SK-N-SH (cell line): ENCODE results near the gene PBX1. TPM values are rescaled to one million over a fixed set of nuclear protein-coding genes. Genes with fewer than 3 reads are reported as not detected.

Experiments used
- CTCF ChIA-PET: fragments of 300-600, 350-600 bp; formaldehyde crosslinking; extraction: SDS; loops from one replicate; lab custom pipeline; 2021; lab: Yijun Ruan, JAX
- POLR2A ChIA-PET: fragments of 350-600 bp; sonication (Branson Sonifier 250); formaldehyde crosslinking; extraction: SDS; loops from one replicate; lab custom pipeline; 2020; ENCODE audit warnings: antibody characterized with exemption, inconsistent platforms; lab: Yijun Ruan, JAX
- DNase-seq: peaks from one replicate; pipeline ENCODE4 v3.0.0; 2012
- H2AFZ ChIP-seq: fragments of 200-600 bp; sonication (generic); 2 replicates; pipeline ENCODE4 v1.8.1; 2016; ENCODE audit warnings: antibody characterized with exemption, mild to moderate bottlenecking, low read depth
- H3F3A ChIP-seq: fragments of 200-600 bp; sonication (generic); replicated peaks from 2 replicates; pipeline ENCODE3; 2016; ENCODE audit warnings: antibody characterized with exemption, mild to moderate bottlenecking; ENCODE audit not compliant: insufficient read depth
- H3K27ac ChIP-seq, 2 experiments: fragments of 200-500 bp in 1 of 2; fragments of 200-600 bp in 1 of 2; sonication (Bioruptor generic) in 1 of 2; sonication (generic), shearing (Covaris generic) in 1 of 2; 2 replicates each; pipeline versions ENCODE4 v1.5.1 to v1.6.1; 2014 to 2016; ENCODE audit warnings: low read depth in 2 of 2, inconsistent platforms in 1 of 2, low read length in 1 of 2, mild to moderate bottlenecking in 1 of 2, mixed read lengths in 1 of 2
- H3K27me3 ChIP-seq: fragments of 200-600 bp; sonication (generic), shearing (Covaris generic); 2 replicates; pipeline ENCODE4 v1.6.1; 2016; ENCODE audit warnings: mixed run types; ENCODE audit not compliant: insufficient read depth
- H3K36me3 ChIP-seq, 2 experiments: fragments of 200-500 bp in 1 of 2; fragments of 200-600 bp in 1 of 2; sonication (Bioruptor generic) in 1 of 2; sonication (generic) in 1 of 2; replicated peaks in 1 of 2; 2 replicates each; pipeline versions ENCODE3 to v1.5.1; 2014 to 2016; ENCODE audit warnings: low read length in 1 of 2, mild to moderate bottlenecking in 1 of 2; ENCODE audit not compliant: insufficient read depth in 2 of 2, control insufficient read depth in 1 of 2
- H3K4me1 ChIP-seq, 2 experiments: fragments of 200-500 bp in 1 of 2; fragments of 200-600 bp in 1 of 2; sonication (Bioruptor generic) in 1 of 2; sonication (generic), shearing (Covaris generic) in 1 of 2; 2 replicates each; pipeline versions ENCODE4 v1.5.1 to v1.6.1; 2014 to 2016; ENCODE audit warnings: low read depth in 1 of 2, low read length in 1 of 2, mixed run types in 1 of 2; ENCODE audit not compliant: insufficient read depth in 2 of 2, control insufficient read depth in 1 of 2
- H3K4me2 ChIP-seq: fragments of 200-600 bp; sonication (generic), shearing (Covaris generic); 2 replicates; pipeline ENCODE4 v1.6.1; 2017; ENCODE audit warnings: mixed run types
- H3K4me3 ChIP-seq, 2 experiments: fragments of 200-500 bp in 1 of 2; fragments of 200-600 bp in 1 of 2; sonication (Bioruptor generic) in 1 of 2; sonication (generic), shearing (Covaris generic) in 1 of 2; 2 replicates each; pipeline versions ENCODE4 v1.5.1 to v1.8.1; 2014 to 2016; ENCODE audit warnings: low read depth in 2 of 2, inconsistent platforms in 1 of 2, low read length in 1 of 2, mild to moderate bottlenecking in 1 of 2, mixed read lengths in 1 of 2, moderate library complexity in 1 of 2
- H3K79me2 ChIP-seq: fragments of 200-600 bp; sonication (generic); 2 replicates; pipeline ENCODE4 v1.8.1; 2017; ENCODE audit warnings: mild to moderate bottlenecking; ENCODE audit not compliant: insufficient read depth
- H3K9ac ChIP-seq: fragments of 200-600 bp; sonication (generic); 2 replicates; pipeline ENCODE4 v1.6.1; 2017; ENCODE audit warnings: mixed run types
- H3K9me2 ChIP-seq: fragments of 200-600 bp; sonication (generic); 2 replicates; pipeline ENCODE4 v1.6.1; 2017; ENCODE audit warnings: mixed run types
- H3K9me3 ChIP-seq: fragments of 200-600 bp; sonication (generic); 2 replicates; pipeline ENCODE4 v1.6.1; 2017; ENCODE audit warnings: mixed run types, mild to moderate bottlenecking, moderate library complexity
- H4K20me1 ChIP-seq: fragments of 200-600 bp; sonication (generic); 2 replicates; pipeline ENCODE4 v1.6.1; 2017; ENCODE audit warnings: mild to moderate bottlenecking, mixed run types; ENCODE audit not compliant: insufficient read depth
- CHD2 ChIP-seq: fragments of 150-350 bp; IDR thresholded peaks from 2 replicates; pipeline ENCODE4 v1.6.1; 2018; ENCODE audit warnings: low read length; ENCODE audit not compliant: partially characterized antibody
- ELF1 ChIP-seq: IDR thresholded peaks from 2 replicates; pipeline ENCODE4 v1.4.0; 2012
- EP300 ChIP-seq, 2 experiments: IDR thresholded peaks; 2 replicates each; pipeline versions ENCODE4 v1.4.0 to v1.6.1; 2012; ENCODE audit warnings: borderline replicate concordance in 1 of 2, low read depth in 1 of 2, low read length in 1 of 2
- EZH2phosphoT487 ChIP-seq: fragments of 200-600 bp; sonication (generic); IDR thresholded peaks from 2 replicates; pipeline ENCODE4 v1.6.1; 2017; ENCODE audit warnings: low read depth, mixed run types, mild to moderate bottlenecking, antibody characterized with exemption, moderate library complexity, borderline replicate concordance
- FOXJ3 ChIP-seq: sonication (generic); formaldehyde crosslinking; IDR thresholded peaks from 2 replicates; pipeline ENCODE4 v1.5.1; 2020; ENCODE audit warnings: mild to moderate bottlenecking, missing genetic modification reagents
- FOXM1 ChIP-seq: IDR thresholded peaks from 2 replicates; pipeline ENCODE4 v1.4.0; 2012; ENCODE audit warnings: low read depth, mild to moderate bottlenecking
- JUND ChIP-seq: IDR thresholded peaks from 2 replicates; pipeline ENCODE4 v1.4.0; 2012
- MXI1 ChIP-seq: IDR thresholded peaks from 2 replicates; pipeline ENCODE4 v1.6.1; 2012; ENCODE audit warnings: mild to moderate bottlenecking, low read depth, low read length, improper control_type of control experiment
- NFIC ChIP-seq: IDR thresholded peaks from 2 replicates; pipeline ENCODE4 v1.4.0; 2012; ENCODE audit warnings: borderline replicate concordance
- NRF1 ChIP-seq: IDR thresholded peaks from 2 replicates; pipeline ENCODE4 v1.6.1; 2012; ENCODE audit warnings: low read depth, mild to moderate bottlenecking, low read length
- RCOR1 ChIP-seq: fragments of 150-350 bp; IDR thresholded peaks from 2 replicates; pipeline ENCODE4 v1.6.1; 2017; ENCODE audit warnings: antibody characterized with exemption, low read length
- RFX5 ChIP-seq: IDR thresholded peaks from 2 replicates; pipeline ENCODE4 v1.6.1; 2012; ENCODE audit warnings: mild to moderate bottlenecking, improper control_type of control experiment, low read length
- SIN3A ChIP-seq: IDR thresholded peaks from 2 replicates; pipeline ENCODE4 v1.6.1; 2012; ENCODE audit warnings: low read depth, mild to moderate bottlenecking, low read length, moderate library complexity, borderline replicate concordance
- SMC3 ChIP-seq: IDR thresholded peaks from 2 replicates; pipeline ENCODE4 v1.6.1; 2012; ENCODE audit warnings: low read depth, low read length, improper control_type of control experiment
- TAF1 ChIP-seq: IDR thresholded peaks from 2 replicates; pipeline ENCODE4 v1.6.1; 2012; ENCODE audit warnings: low read depth, mild to moderate bottlenecking, low read length, moderate library complexity, borderline replicate concordance
- TCF12 ChIP-seq: IDR thresholded peaks from 2 replicates; pipeline ENCODE4 v1.4.0; 2012
- YY1 ChIP-seq: IDR thresholded peaks from 2 replicates; pipeline ENCODE4 v1.4.0; 2012; ENCODE audit warnings: low read depth, mild to moderate bottlenecking
- WGBS: methylation state at CpG from one replicate; pipeline ENCODE4 v1.1.6; 2017; ENCODE audit warnings: low lambda C conversion rate; 5-methylcytosine and 5-hydroxymethylcytosine counted together
- polyA plus RNA-seq, 3 experiments: library from polyadenylated mRNA; depleted of rRNA; stranded (reverse); fragments of >200 nt; gene quantifications; 2 replicates each; pipeline ENCODE4 v1.2.3, GENCODE V29; 2012
- TF ChIP-seq, protein P1 (sequence below): IDR thresholded peaks from 2 replicates; pipeline ENCODE4 v1.4.0; 2012; ENCODE audit warnings: low read depth
- TF ChIP-seq, protein P2 (sequence below): IDR thresholded peaks from 2 replicates; pipeline ENCODE4; 2012
- TF ChIP-seq, protein P3 (sequence below): IDR thresholded peaks from 2 replicates; pipeline ENCODE4 v1.4.0; 2012; ENCODE audit warnings: low read depth, borderline replicate concordance
- TF ChIP-seq, protein P4 (sequence below): IDR thresholded peaks from 2 replicates; pipeline ENCODE4 v1.4.0; 2012; ENCODE audit warnings: low read depth, borderline replicate concordance
- TF ChIP-seq, protein P5 (sequence below): fragments of 200-600 bp; sonication (generic); IDR thresholded peaks from 2 replicates; pipeline ENCODE4 v1.6.1; 2017; ENCODE audit warnings: antibody characterized with exemption, mild to moderate bottlenecking, moderate library complexity
- TF ChIP-seq, protein P6 (sequence below): fragments of 150-350 bp; IDR thresholded peaks from 2 replicates; pipeline ENCODE4 v1.6.1; 2016; ENCODE audit warnings: mild to moderate bottlenecking, low read depth, low read length
- TF ChIP-seq, protein P7 (sequence below): fragments of 150-350 bp; IDR thresholded peaks from 2 replicates; pipeline ENCODE4 v1.6.1; 2017; ENCODE audit warnings: antibody characterized with exemption, low read length, low read depth, borderline replicate concordance

The PBX1 gene
- polyA plus RNA-seq, 1 of the 3 experiments (the other 2 are of a cell fraction): 27.0 TPM

DNA sequence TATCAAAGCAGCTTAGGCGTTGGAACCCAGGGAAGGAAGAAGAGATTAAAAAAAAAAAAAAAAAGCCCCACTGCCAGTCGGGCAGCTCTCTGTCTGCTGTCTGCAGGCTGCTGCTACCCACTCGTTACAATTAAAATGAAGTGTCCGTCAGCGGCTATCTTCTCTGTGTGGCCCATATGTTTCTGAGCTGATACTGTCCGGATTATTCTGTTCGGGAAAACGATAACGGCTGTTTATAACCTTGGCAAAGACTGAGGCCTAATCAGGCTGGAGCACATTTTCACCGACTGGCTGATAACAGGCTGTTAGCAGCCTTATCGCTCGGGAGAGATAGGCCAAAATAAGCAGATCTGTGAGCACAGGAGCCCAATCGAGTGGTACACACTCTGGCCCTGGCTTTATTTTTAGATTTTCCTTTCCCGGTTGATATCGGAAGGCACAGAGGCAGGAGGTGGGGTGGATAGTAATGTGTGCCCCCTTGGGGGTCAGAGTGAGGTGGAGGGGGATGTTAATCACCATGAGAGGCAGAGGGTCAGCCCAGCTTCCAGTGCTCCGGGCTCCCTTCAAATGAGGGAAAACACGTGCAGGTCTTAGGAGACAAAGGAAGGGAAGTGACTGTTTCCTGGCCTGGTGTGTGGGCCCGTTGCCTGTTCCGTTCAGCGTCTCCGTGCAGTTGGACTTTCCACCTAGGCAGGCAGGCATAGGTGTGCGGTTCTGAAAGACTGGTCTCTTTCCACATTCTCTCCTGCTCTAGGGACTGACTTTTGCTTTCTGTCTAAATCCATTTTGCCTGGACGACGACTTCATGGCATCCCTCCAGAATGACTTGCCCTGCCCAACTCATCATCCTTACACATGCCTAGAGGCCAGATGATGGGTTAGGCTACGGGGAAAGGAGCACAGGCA is 153.4 kb downstream of the PBX1 start:
- ChIA-PET CTCF (interaction anchor here (1.1 to 2.9 kb wide), 2 partner anchors 75 to 153 kb away, joined by 4 to 15 read pairs; partner anchors contain the start of gene PBX1), POLR2A (interaction anchor here (1.0 kb wide), 1 partner anchor 63 kb away, joined by 3 read pairs; no protein-coding TSS in a partner anchor)
- Histone ChIP-seq H3K9me2 (no peaks in the 10 kb centered on the region), H3K4me1 (peaks cover 9 to 38% of the 10 kb centered on the region in 2 experiments), H3K27ac (peak overlapping the region in 1 of 2 experiments; percentile 92; a peak in 2 of 4 replicates), H3K79me2 (no peaks in the 10 kb centered on the region), H3K9ac (no peak overlapping the region), H3K4me2 (no peak overlapping the region), H3F3A (peaks cover 13% of the 10 kb centered on the region), H2AFZ (no peak overlapping the region), H4K20me1 (no peaks in the 10 kb centered on the region), H3K4me3 (no peak overlapping the region), H3K27me3 (no peaks in the 10 kb centered on the region), H3K9me3 (no peaks in the 10 kb centered on the region), H3K36me3 (peaks cover 0 to 2% of the 10 kb centered on the region in 2 experiments)
- peak; percentile 69 for DNase-seq
- 72% methylated on average over 25 of the region's 25 CpGs for WGBS
- TF ChIP-seq YY1: no peak
- TF ChIP-seq, protein P1, sequence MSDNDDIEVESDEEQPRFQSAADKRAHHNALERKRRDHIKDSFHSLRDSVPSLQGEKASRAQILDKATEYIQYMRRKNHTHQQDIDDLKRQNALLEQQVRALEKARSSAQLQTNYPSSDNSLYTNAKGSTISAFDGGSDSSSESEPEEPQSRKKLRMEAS: no peak
- TF ChIP-seq, protein P2, sequence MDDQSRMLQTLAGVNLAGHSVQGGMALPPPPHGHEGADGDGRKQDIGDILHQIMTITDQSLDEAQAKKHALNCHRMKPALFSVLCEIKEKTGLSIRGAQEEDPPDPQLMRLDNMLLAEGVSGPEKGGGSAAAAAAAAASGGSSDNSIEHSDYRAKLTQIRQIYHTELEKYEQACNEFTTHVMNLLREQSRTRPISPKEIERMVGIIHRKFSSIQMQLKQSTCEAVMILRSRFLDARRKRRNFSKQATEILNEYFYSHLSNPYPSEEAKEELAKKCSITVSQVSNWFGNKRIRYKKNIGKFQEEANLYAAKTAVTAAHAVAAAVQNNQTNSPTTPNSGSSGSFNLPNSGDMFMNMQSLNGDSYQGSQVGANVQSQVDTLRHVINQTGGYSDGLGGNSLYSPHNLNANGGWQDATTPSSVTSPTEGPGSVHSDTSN: no peak
- no peak for TF ChIP-seq ELF1
- TF ChIP-seq EP300 (IDR thresholded peaks at IDR 0.05; ENCODE audit: borderline replicate concordance in 1 of 2, low read depth in 1 of 2, low read length in 1 of 2): peak in 1 of 2 experiments; percentile 98; a peak in 2 of 4 replicates
- no peak for TF ChIP-seq FOXM1
- TF ChIP-seq NRF1: no peak
- TF ChIP-seq EZH2phosphoT487: no peak
- peak; percentile 99 for TF ChIP-seq FOXJ3
- TF ChIP-seq SMC3: no peak; the same call in 1 of the 2 replicates
- TF ChIP-seq, protein P3, sequence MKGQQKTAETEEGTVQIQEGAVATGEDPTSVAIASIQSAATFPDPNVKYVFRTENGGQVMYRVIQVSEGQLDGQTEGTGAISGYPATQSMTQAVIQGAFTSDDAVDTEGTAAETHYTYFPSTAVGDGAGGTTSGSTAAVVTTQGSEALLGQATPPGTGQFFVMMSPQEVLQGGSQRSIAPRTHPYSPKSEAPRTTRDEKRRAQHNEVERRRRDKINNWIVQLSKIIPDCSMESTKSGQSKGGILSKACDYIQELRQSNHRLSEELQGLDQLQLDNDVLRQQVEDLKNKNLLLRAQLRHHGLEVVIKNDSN: no peak
- peak; percentile 59; the same call in 1 of the 2 replicates for TF ChIP-seq MXI1
- no peak for TF ChIP-seq TAF1
- peak; percentile 92 for TF ChIP-seq CHD2
- TF ChIP-seq, protein P4, sequence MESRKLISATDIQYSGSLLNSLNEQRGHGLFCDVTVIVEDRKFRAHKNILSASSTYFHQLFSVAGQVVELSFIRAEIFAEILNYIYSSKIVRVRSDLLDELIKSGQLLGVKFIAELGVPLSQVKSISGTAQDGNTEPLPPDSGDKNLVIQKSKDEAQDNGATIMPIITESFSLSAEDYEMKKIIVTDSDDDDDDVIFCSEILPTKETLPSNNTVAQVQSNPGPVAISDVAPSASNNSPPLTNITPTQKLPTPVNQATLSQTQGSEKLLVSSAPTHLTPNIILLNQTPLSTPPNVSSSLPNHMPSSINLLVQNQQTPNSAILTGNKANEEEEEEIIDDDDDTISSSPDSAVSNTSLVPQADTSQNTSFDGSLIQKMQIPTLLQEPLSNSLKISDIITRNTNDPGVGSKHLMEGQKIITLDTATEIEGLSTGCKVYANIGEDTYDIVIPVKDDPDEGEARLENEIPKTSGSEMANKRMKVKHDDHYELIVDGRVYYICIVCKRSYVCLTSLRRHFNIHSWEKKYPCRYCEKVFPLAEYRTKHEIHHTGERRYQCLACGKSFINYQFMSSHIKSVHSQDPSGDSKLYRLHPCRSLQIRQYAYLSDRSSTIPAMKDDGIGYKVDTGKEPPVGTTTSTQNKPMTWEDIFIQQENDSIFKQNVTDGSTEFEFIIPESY: 0 out of 2 replicates have a peak, but pooled peaks have one; percentile 19
- no peak for TF ChIP-seq JUND
- TF ChIP-seq, protein P5, sequence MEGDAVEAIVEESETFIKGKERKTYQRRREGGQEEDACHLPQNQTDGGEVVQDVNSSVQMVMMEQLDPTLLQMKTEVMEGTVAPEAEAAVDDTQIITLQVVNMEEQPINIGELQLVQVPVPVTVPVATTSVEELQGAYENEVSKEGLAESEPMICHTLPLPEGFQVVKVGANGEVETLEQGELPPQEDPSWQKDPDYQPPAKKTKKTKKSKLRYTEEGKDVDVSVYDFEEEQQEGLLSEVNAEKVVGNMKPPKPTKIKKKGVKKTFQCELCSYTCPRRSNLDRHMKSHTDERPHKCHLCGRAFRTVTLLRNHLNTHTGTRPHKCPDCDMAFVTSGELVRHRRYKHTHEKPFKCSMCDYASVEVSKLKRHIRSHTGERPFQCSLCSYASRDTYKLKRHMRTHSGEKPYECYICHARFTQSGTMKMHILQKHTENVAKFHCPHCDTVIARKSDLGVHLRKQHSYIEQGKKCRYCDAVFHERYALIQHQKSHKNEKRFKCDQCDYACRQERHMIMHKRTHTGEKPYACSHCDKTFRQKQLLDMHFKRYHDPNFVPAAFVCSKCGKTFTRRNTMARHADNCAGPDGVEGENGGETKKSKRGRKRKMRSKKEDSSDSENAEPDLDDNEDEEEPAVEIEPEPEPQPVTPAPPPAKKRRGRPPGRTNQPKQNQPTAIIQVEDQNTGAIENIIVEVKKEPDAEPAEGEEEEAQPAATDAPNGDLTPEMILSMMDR: no peak
- TF ChIP-seq, protein P6, sequence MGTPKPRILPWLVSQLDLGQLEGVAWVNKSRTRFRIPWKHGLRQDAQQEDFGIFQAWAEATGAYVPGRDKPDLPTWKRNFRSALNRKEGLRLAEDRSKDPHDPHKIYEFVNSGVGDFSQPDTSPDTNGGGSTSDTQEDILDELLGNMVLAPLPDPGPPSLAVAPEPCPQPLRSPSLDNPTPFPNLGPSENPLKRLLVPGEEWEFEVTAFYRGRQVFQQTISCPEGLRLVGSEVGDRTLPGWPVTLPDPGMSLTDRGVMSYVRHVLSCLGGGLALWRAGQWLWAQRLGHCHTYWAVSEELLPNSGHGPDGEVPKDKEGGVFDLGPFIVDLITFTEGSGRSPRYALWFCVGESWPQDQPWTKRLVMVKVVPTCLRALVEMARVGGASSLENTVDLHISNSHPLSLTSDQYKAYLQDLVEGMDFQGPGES: no peak
- TF ChIP-seq, protein P7, sequence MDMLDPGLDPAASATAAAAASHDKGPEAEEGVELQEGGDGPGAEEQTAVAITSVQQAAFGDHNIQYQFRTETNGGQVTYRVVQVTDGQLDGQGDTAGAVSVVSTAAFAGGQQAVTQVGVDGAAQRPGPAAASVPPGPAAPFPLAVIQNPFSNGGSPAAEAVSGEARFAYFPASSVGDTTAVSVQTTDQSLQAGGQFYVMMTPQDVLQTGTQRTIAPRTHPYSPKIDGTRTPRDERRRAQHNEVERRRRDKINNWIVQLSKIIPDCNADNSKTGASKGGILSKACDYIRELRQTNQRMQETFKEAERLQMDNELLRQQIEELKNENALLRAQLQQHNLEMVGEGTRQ: no peak
- peak; percentile 48; the same call in 1 of the 2 replicates for TF ChIP-seq RFX5
- peak; percentile 44 for TF ChIP-seq NFIC
- TF ChIP-seq SIN3A: no peak
- peak; percentile 69 for TF ChIP-seq TCF12
- peak; percentile 97 for TF ChIP-seq RCOR1
